ENCODE measurements around the gene UBA52.

Gene UBA52

GRCh38 chr19:18577365-18577914 lies 5.8 kb downstream of the UBA52 start:
- Histone ChIP-seq H3K23ac (ENCODE audit: low read length) (no peak overlapping the region), H2BK12ac (ENCODE audit: low read length) (no peak overlapping the region), H3K9me3 (ENCODE audit: insufficient read depth, low read depth, low read length) (peaks cover 1% of the 10 kb centered on the region), H4K91ac (ENCODE audit: low read depth, low read length) (no peak overlapping the region), H3K79me1 (ENCODE audit: low read length) (no peaks in the 10 kb centered on the region), H4K8ac (ENCODE audit: low read depth, low read length) (no peak overlapping the region), H3K79me2 (ENCODE audit: control insufficient read depth, insufficient read depth, low read length, poor library complexity) (peaks cover 5% of the 10 kb centered on the region), H3K18ac (ENCODE audit: low read length) (no peak overlapping the region), H3K4me3 (ENCODE audit: low read depth, low read length) (no peak overlapping the region), H4K12ac (ENCODE audit: low read depth, low read length) (no peak overlapping the region), H2AK5ac (ENCODE audit: low read length) (no peak overlapping the region), H3K4ac (ENCODE audit: low read depth, low read length) (no peak overlapping the region), H2AFZ (ENCODE audit: insufficient read depth, low read length, poor library complexity) (no peak overlapping the region), H3K14ac (ENCODE audit: low read length) (no peak overlapping the region), H3K27me3 (ENCODE audit: insufficient read depth, low read length) (no peaks in the 10 kb centered on the region), H3K4me2 (ENCODE audit: low read length) (no peak overlapping the region), H2BK5ac (ENCODE audit: low read depth, low read length, poor library complexity) (no peak overlapping the region), H2BK120ac (ENCODE audit: insufficient read depth, low read length, poor library complexity) (no peak overlapping the region), H3K9ac (ENCODE audit: low read length) (no peak overlapping the region), H3K4me1 (ENCODE audit: control insufficient read depth in 1 of 2, insufficient read depth in 2 of 2, low read length in 2 of 2) (peaks cover 8% of the 10 kb centered on the region in 2 experiments), H3K27ac (ENCODE audit: low read depth, low read length) (no peak overlapping the region), H3K36me3 (ENCODE audit: control insufficient read depth in 1 of 2, insufficient read depth in 2 of 2, low read length in 2 of 2) (peaks cover 40 to 45% of the 10 kb centered on the region in 2 experiments)
- WGBS (ENCODE audit: extremely low coverage, insufficient coverage, insufficient read length), result no CpG with 5 or more reads among the region's 21 CpGs
- no peak for DNase-seq

DNA sequence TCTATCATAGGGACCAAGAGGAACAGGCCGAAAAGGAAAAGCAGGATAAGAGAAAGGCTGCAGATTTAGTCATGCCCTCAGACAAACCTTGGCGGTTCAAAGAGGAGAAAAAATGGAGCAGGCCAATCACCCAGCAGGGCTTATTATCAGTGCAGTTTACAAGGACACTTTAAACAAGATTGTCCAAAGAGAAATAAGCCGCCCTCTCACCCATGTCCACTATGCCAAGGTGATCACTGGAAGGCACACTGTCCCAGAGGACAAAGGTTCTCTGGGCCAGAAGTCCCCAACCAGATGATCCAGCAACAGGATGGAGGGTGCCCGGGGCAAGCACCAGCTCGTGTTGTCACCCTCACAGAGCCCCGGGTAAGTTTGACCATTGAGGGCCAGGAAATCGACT lies 8.7 kb downstream of the UBA52 start:
- WGBS (ENCODE audit: extremely low coverage, insufficient coverage, insufficient read length), result no CpG with 5 or more reads among the region's 7 CpGs
- Histone ChIP-seq H3K27me3 (ENCODE audit: insufficient read depth, low read length) (no peaks in the 10 kb centered on the region), H3K4me3 (ENCODE audit: low read depth, low read length) (no peak overlapping the region), H3K23ac (ENCODE audit: low read length) (no peak overlapping the region), H3K9me3 (ENCODE audit: insufficient read depth, low read depth, low read length) (no peaks in the 10 kb centered on the region), H4K8ac (ENCODE audit: low read depth, low read length) (no peak overlapping the region), H2AFZ (ENCODE audit: insufficient read depth, low read length, poor library complexity) (no peak overlapping the region), H3K14ac (ENCODE audit: low read length) (no peak overlapping the region), H2BK12ac (ENCODE audit: low read length) (no peak overlapping the region), H2AK5ac (ENCODE audit: low read length) (no peak overlapping the region), H4K91ac (ENCODE audit: low read depth, low read length) (no peak overlapping the region), H3K79me1 (ENCODE audit: low read length) (no peaks in the 10 kb centered on the region), H4K12ac (ENCODE audit: low read depth, low read length) (no peak overlapping the region), H3K4me1 (ENCODE audit: control insufficient read depth in 1 of 2, insufficient read depth in 2 of 2, low read length in 2 of 2) (no peaks in the 10 kb centered on the region), H3K79me2 (ENCODE audit: control insufficient read depth, insufficient read depth, low read length, poor library complexity) (no peaks in the 10 kb centered on the region), H3K36me3 (ENCODE audit: control insufficient read depth in 1 of 2, insufficient read depth in 2 of 2, low read length in 2 of 2) (peaks cover 16 to 21% of the 10 kb centered on the region in 2 experiments), H2BK5ac (ENCODE audit: low read depth, low read length, poor library complexity) (no peak overlapping the region), H3K18ac (ENCODE audit: low read length) (no peak overlapping the region), H3K27ac (ENCODE audit: low read depth, low read length) (no peak overlapping the region), H3K4me2 (ENCODE audit: low read length) (no peak overlapping the region), H3K4ac (ENCODE audit: low read depth, low read length) (no peak overlapping the region), H3K9ac (ENCODE audit: low read length) (no peak overlapping the region), H2BK120ac (ENCODE audit: insufficient read depth, low read length, poor library complexity) (no peak overlapping the region)
- no peak for DNase-seq

- no CpG with 5 or more reads among the region's 2 CpGs for WGBS (ENCODE audit: extremely low coverage, insufficient coverage, insufficient read length)
- Histone ChIP-seq H3K18ac (ENCODE audit: low read length) (no peak overlapping the region), H2BK5ac (ENCODE audit: low read depth, low read length, poor library complexity) (no peak overlapping the region), H3K27ac (ENCODE audit: low read depth, low read length) (no peak overlapping the region), H4K91ac (ENCODE audit: low read depth, low read length) (no peak overlapping the region), H3K4ac (ENCODE audit: low read depth, low read length) (no peak overlapping the region), H2AFZ (ENCODE audit: insufficient read depth, low read length, poor library complexity) (no peak overlapping the region), H3K36me3 (ENCODE audit: control insufficient read depth in 1 of 2, insufficient read depth in 2 of 2, low read length in 2 of 2) (peaks cover 4% of the 10 kb centered on the region in 2 experiments), H3K79me2 (ENCODE audit: control insufficient read depth, insufficient read depth, low read length, poor library complexity) (peaks cover 6% of the 10 kb centered on the region), H4K12ac (ENCODE audit: low read depth, low read length) (no peak overlapping the region), H2BK120ac (ENCODE audit: insufficient read depth, low read length, poor library complexity) (no peak overlapping the region), H3K27me3 (ENCODE audit: insufficient read depth, low read length) (no peaks in the 10 kb centered on the region), H3K4me3 (ENCODE audit: low read depth, low read length) (no peak overlapping the region), H3K9ac (ENCODE audit: low read length) (no peak overlapping the region), H4K8ac (ENCODE audit: low read depth, low read length) (no peak overlapping the region), H3K4me2 (ENCODE audit: low read length) (no peak overlapping the region), H3K9me3 (ENCODE audit: insufficient read depth, low read depth, low read length) (peaks cover 6% of the 10 kb centered on the region), H2BK12ac (ENCODE audit: low read length) (no peak overlapping the region), H3K14ac (ENCODE audit: low read length) (no peak overlapping the region), H3K4me1 (ENCODE audit: control insufficient read depth in 1 of 2, insufficient read depth in 2 of 2, low read length in 2 of 2) (peaks cover 6 to 13% of the 10 kb centered on the region in 2 experiments), H2AK5ac (ENCODE audit: low read length) (no peak overlapping the region), H3K79me1 (ENCODE audit: low read length) (peaks cover 16% of the 10 kb centered on the region), H3K23ac (ENCODE audit: low read length) (no peak overlapping the region)
- no peak for DNase-seq
Observed at GRCh38 chr19:18586306-18586705, 14.6 kb downstream of the UBA52 start.

DNA sequence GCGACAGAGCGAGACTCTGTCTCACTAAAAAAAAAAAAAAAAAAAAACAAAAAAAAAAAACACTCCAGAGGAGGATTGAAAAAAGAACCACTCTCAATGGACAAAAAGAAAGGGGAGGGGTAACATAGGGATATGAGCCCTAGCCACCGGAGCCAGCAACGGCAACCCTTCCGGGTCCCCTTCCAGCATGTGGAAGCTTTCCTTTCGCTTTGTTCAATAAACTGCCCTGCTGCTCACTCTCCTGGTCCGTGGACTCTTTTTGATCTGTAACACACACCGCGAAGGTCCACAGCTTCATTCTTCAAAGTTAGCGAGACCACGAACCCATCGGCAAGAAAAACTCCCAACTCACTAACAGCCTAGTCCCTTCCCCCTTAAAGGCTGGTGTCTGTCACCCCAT lies 15.9 kb downstream of the UBA52 start:
- Histone ChIP-seq H3K79me1 (ENCODE audit: low read length) (peaks cover 16% of the 10 kb centered on the region), H3K36me3 (ENCODE audit: control insufficient read depth in 1 of 2, insufficient read depth in 2 of 2, low read length in 2 of 2) (peaks cover 4 to 6% of the 10 kb centered on the region in 2 experiments), H3K18ac (ENCODE audit: low read length) (no peak overlapping the region), H2AFZ (ENCODE audit: insufficient read depth, low read length, poor library complexity) (no peak overlapping the region), H2BK120ac (ENCODE audit: insufficient read depth, low read length, poor library complexity) (no peak overlapping the region), H3K9ac (ENCODE audit: low read length) (no peak overlapping the region), H3K4ac (ENCODE audit: low read depth, low read length) (no peak overlapping the region), H3K79me2 (ENCODE audit: control insufficient read depth, insufficient read depth, low read length, poor library complexity) (peaks cover 6% of the 10 kb centered on the region), H3K27ac (ENCODE audit: low read depth, low read length) (no peak overlapping the region), H3K14ac (ENCODE audit: low read length) (no peak overlapping the region), H2AK5ac (ENCODE audit: low read length) (no peak overlapping the region), H4K91ac (ENCODE audit: low read depth, low read length) (no peak overlapping the region), H4K12ac (ENCODE audit: low read depth, low read length) (no peak overlapping the region), H3K9me3 (ENCODE audit: insufficient read depth, low read depth, low read length) (peaks cover 6% of the 10 kb centered on the region), H2BK5ac (ENCODE audit: low read depth, low read length, poor library complexity) (no peak overlapping the region), H3K27me3 (ENCODE audit: insufficient read depth, low read length) (no peaks in the 10 kb centered on the region), H2BK12ac (ENCODE audit: low read length) (no peak overlapping the region), H3K4me3 (ENCODE audit: low read depth, low read length) (no peak overlapping the region), H3K4me1 (ENCODE audit: control insufficient read depth in 1 of 2, insufficient read depth in 2 of 2, low read length in 2 of 2) (peaks cover 6 to 13% of the 10 kb centered on the region in 2 experiments), H4K8ac (ENCODE audit: low read depth, low read length) (peak overlapping the region; percentile 98), H3K4me2 (ENCODE audit: low read length) (no peak overlapping the region), H3K23ac (ENCODE audit: low read length) (no peak overlapping the region)
- DNase-seq, result no peak
- WGBS (ENCODE audit: extremely low coverage, insufficient coverage, insufficient read length), result no CpG with 5 or more reads among the region's 12 CpGs

Data from trophoblast cell (in vitro differentiated cells and primary cell).